Astrocyte (in vitro differentiated cells and primary cell): ENCODE data around the gene AFAP1L2.

ENCODE experiments used
- EZH2 ChIP-seq: IDR thresholded peaks from 2 replicates; pipeline ENCODE4 v1.6.1; 2012; ENCODE audit warnings: mild to moderate bottlenecking, low read length, inconsistent platforms; ENCODE audit not compliant: insufficient read depth
- TF ChIP-seq, protein P1 (sequence below): IDR thresholded peaks from 2 replicates; pipeline ENCODE4 v1.5.1; 2011; ENCODE audit warnings: low read depth, mild to moderate bottlenecking, inconsistent platforms, low read length, moderate library complexity; ENCODE audit not compliant: insufficient read depth

DNA sequence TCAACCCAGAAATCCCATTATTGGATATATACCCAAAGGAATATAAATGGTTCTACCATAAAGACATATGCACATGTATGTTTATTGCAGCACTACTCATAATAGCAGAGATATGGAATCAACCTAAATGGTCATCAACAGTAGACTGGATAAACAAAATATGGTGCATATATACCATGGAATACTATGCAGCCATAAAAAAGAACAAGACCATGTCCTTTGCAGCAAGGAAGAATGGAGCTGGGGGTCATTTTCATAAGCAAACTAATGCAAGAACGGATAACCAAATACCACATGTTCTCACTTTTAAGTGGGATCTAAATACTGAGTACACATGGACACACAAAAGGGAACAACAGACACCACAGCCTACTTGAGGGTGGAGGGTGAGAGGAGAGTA is 2.2 kb upstream of the AFAP1L2 start:
- TF ChIP-seq, protein P1, sequence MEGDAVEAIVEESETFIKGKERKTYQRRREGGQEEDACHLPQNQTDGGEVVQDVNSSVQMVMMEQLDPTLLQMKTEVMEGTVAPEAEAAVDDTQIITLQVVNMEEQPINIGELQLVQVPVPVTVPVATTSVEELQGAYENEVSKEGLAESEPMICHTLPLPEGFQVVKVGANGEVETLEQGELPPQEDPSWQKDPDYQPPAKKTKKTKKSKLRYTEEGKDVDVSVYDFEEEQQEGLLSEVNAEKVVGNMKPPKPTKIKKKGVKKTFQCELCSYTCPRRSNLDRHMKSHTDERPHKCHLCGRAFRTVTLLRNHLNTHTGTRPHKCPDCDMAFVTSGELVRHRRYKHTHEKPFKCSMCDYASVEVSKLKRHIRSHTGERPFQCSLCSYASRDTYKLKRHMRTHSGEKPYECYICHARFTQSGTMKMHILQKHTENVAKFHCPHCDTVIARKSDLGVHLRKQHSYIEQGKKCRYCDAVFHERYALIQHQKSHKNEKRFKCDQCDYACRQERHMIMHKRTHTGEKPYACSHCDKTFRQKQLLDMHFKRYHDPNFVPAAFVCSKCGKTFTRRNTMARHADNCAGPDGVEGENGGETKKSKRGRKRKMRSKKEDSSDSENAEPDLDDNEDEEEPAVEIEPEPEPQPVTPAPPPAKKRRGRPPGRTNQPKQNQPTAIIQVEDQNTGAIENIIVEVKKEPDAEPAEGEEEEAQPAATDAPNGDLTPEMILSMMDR, result no peak
- TF ChIP-seq EZH2, result no peak
